Measurements from ENCODE around the gene PCYT2. TPM values are rescaled to one million over a fixed set of nuclear protein-coding genes. Genes with fewer than 3 reads are reported as not detected.
A peak's percentile ranks its signal among the peaks of the same experiment; 100 is the strongest.

PCYT2 gene
- total and polyA plus RNA-seq, 9 of the 15 experiments (the other 6 are each of a cell fraction or from before 2014, with no cell fraction given) = 0.92 to 134 (median 82.5) TPM

DNA sequence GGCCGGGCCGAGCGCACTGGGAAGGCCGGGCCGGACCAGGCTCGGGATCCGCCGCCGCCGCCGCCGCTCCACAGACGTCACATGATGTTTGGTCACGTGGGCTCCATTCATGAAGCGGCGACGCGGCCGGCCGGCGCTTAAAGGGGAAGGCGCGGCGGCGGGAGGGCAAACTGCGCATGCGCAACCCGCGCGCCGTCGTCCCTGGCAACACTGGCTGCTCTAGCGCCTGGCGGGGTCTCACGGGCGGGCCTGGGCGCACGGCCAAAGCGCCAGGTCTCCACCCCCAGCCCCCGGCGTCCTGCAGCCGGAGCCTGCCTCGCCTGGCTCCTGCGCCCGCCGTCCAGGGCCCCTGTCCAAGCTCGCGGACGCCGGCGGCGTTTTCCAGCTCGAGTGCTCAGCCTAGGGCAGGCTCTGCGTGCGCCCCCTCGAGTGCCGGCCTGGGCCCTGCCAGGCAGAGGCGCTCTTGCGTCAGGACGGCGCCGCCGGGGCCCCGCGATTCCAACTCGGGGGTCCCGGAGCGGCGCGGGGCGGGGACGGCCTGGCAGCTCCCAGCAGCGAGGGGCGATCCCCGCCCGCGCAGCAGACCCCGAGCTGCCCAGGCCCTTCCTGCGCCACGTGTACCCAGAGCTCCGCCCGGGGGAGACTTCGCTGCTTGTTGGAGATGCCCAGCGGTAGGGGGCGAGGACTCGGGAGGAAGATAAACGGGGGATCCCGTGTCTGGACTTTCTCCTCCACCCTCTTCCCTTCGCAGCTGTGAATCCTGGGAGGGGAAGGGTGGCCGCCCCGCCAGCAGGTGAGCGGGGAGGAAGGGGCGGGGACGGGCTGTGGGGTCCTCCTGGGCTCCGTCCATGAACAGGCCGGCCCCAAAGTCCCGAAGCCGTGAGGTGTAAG is 16.7 kb upstream of the PCYT2 start, which contains the start of gene MAFG (continued):
- TF ChIP-seq REST (IDR thresholded peaks at IDR 0.05; ENCODE audit: borderline replicate concordance) = peak; percentile 89
- TF ChIP-seq REST (CRISPR knock-in tag; IDR thresholded peaks at IDR 0.05; ENCODE audit: low read depth) = no peak; the same call in 1 of the 2 replicates
- TF ChIP-seq NR2F6 (CRISPR knock-in tag; IDR thresholded peaks at IDR 0.05) = no peak
- no peak for TF ChIP-seq EWSR1 (IDR thresholded peaks at IDR 0.05; ENCODE audit: borderline replicate concordance, low read depth, partially characterized antibody)
- peak; percentile 52; the same call in 1 of the 2 replicates for TF ChIP-seq PHF8 (IDR thresholded peaks at IDR 0.05; ENCODE audit: borderline replicate concordance, low read length)
- peak; percentile 87 for TF ChIP-seq CBFA2T2 (conservative IDR thresholded peaks at IDR 0.05)
- 0 out of 4 replicates have a peak, but pooled peaks of 1 of the 2 experiments have one; percentile 36 for TF ChIP-seq ZNF639 (CRISPR knock-in tag; conservative IDR thresholded peaks at IDR 0.05 in 1 of 2, IDR thresholded peaks at IDR 0.05 in 1 of 2)
- no peak for TF ChIP-seq ZNF778 (CRISPR knock-in tag; IDR thresholded peaks at IDR 0.05)
- TF ChIP-seq CREB1 (IDR thresholded peaks at IDR 0.05) = peak; percentile 69; the same call in 1 of the 2 replicates
- peak; percentile 79 for TF ChIP-seq CREB1 (CRISPR knock-in tag; IDR thresholded peaks at IDR 0.05)
- TF ChIP-seq ZC3H4 (CRISPR knock-in tag; IDR thresholded peaks at IDR 0.05; ENCODE audit: borderline replicate concordance) = 0 out of 2 replicates have a peak, but pooled peaks have one; percentile 35
- TF ChIP-seq MCM2 (IDR thresholded peaks at IDR 0.05; ENCODE audit: low read depth) = no peak
- TF ChIP-seq ERF (CRISPR knock-in tag; IDR thresholded peaks at IDR 0.05) = no peak
- peak in 1 of 2 experiments; percentile 25; a peak in 1 of 4 replicates for TF ChIP-seq RCOR1 (IDR thresholded peaks at IDR 0.05; ENCODE audit: borderline replicate concordance in 1 of 2, low read depth in 2 of 2, low read length in 2 of 2)
- TF ChIP-seq JUND (IDR thresholded peaks at IDR 0.05; ENCODE audit: borderline replicate concordance, low read depth, low read length) = no peak
- no peak for TF ChIP-seq JUND (tag; IDR thresholded peaks at IDR 0.05; ENCODE audit: borderline replicate concordance, low read depth, low read length)
- TF ChIP-seq, protein P1, sequence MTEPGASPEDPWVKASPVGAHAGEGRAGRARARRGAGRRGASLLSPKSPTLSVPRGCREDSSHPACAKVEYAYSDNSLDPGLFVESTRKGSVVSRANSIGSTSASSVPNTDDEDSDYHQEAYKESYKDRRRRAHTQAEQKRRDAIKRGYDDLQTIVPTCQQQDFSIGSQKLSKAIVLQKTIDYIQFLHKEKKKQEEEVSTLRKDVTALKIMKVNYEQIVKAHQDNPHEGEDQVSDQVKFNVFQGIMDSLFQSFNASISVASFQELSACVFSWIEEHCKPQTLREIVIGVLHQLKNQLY (CRISPR knock-in tag; conservative IDR thresholded peaks at IDR 0.05) = no peak
